PC-3 (cell line): ENCODE data around the gene SIT1. TPM values are rescaled to one million over a fixed set of nuclear protein-coding genes. Genes with fewer than 3 reads are reported as not detected.
A peak's percentile ranks its signal among the peaks of the same experiment; 100 is the strongest.

Experiments
- ATAC-seq: fragments of 200-7000 bp; cut with Tn5 transposase; 2 replicates; pipeline ENCODE4 v1.9.1; 2020; ENCODE audit warnings: mild to moderate bottlenecking, moderate library complexity
- BruUV-seq: library from RNA; stranded (reverse); fragments of 400-500 nt; replicated peaks from 2 replicates; lab custom pipeline; 2021; lab: Mats Ljungman, UMichigan
- CTCF ChIA-PET: fragments of 300-600 bp; sonication (Branson Sonifier 250); formaldehyde crosslinking; loops from one replicate; lab custom pipeline; 2022; ENCODE audit warnings: antibody characterized with exemption; lab: Charles Lee
- POLR2A ChIA-PET: fragments of 300-600 bp; sonication (Branson Sonifier 250); formaldehyde crosslinking; loops from one replicate; lab custom pipeline; 2022; ENCODE audit warnings: antibody characterized with exemption; ENCODE audit not compliant: unreplicated experiment; lab: Charles Lee
- DNase-seq: peaks from one replicate; pipeline ENCODE4 v3.0.0-alpha.2; 2015
- H2AFZ ChIP-seq: fragments of 300-600 bp; sonication (generic); 2 replicates; pipeline ENCODE4 v1.6.0; 2016; ENCODE audit warnings: antibody characterized with exemption, low read length
- H3F3A ChIP-seq: fragments of 300-600 bp; sonication (generic); one replicate; pipeline ENCODE4 v1.6.0; 2017; ENCODE audit warnings: antibody characterized with exemption, low read length, control low read depth, mild to moderate bottlenecking; ENCODE audit not compliant: unreplicated experiment
- H3K27ac ChIP-seq: fragments of 300-600 bp; sonication (generic); 2 replicates; pipeline ENCODE4 v1.5.1; 2016; ENCODE audit warnings: mild to moderate bottlenecking, low read length
- H3K27me3 ChIP-seq: fragments of 300-600 bp; sonication (generic); 2 replicates; pipeline ENCODE4 v1.6.1; 2016; ENCODE audit warnings: low read length, mixed read lengths
- H3K36me3 ChIP-seq: fragments of 300-600 bp; sonication (generic); 2 replicates; pipeline ENCODE4 v1.6.1; 2016; ENCODE audit warnings: low read depth, mixed run types, low read length, mixed read lengths
- H3K4me1 ChIP-seq: fragments of 300-600 bp; sonication (generic); 2 replicates; pipeline ENCODE4 v1.5.1; 2016; ENCODE audit warnings: low read length; ENCODE audit not compliant: insufficient read depth
- H3K4me2 ChIP-seq: fragments of 300-600 bp; sonication (generic); 2 replicates; pipeline ENCODE4 v1.6.0; 2016; ENCODE audit warnings: low read length
- H3K4me3 ChIP-seq: fragments of 300-600 bp; sonication (generic); 2 replicates; pipeline ENCODE4 v1.5.1; 2016; ENCODE audit warnings: mild to moderate bottlenecking, low read length, mixed read lengths
- H3K79me2 ChIP-seq: fragments of 300-600 bp; sonication (generic); 2 replicates; pipeline ENCODE4 v1.6.1; 2017; ENCODE audit warnings: low read length, mixed read lengths
- H3K9ac ChIP-seq: fragments of 300-600 bp; sonication (generic); 2 replicates; pipeline ENCODE4 v1.6.0; 2016; ENCODE audit warnings: mild to moderate bottlenecking, low read length
- H3K9me2 ChIP-seq: fragments of 300-600 bp; sonication (generic); replicated peaks from 2 replicates; pipeline ENCODE4 v1.6.1; 2016; ENCODE audit warnings: mixed run types, low read length, mixed read lengths
- H3K9me3 ChIP-seq: fragments of 300-600 bp; sonication (generic); 2 replicates; pipeline ENCODE4 v1.6.1; 2016; ENCODE audit warnings: low read length, mixed read lengths
- H4K20me1 ChIP-seq: fragments of 300-600 bp; sonication (generic); 2 replicates; pipeline ENCODE4 v1.6.1; 2016; ENCODE audit warnings: low read length, mixed read lengths
- EZH2 ChIP-seq: fragments of 300-600 bp; sonication (generic); IDR thresholded peaks from one replicate; pipeline ENCODE4 v1.6.1; 2017; ENCODE audit warnings: antibody characterized with exemption, mild to moderate bottlenecking, low read length; ENCODE audit not compliant: unreplicated experiment
- EZH2phosphoT487 ChIP-seq: fragments of 300-600 bp; sonication (generic); IDR thresholded peaks from 2 replicates; pipeline ENCODE4 v1.6.1; 2018; ENCODE audit warnings: mild to moderate bottlenecking, antibody characterized with exemption, low read length, borderline replicate concordance
- intact Hi-C: fragments of 100-400 bp; cut with micrococcal nuclease; formaldehyde crosslinking; loops from 2 replicates; pipeline ENCODE4 v1.9.0; 2023
- total RNA-seq: library from RNA; depleted of rRNA; stranded (reverse); fragments of >200 nt; gene quantifications from 2 replicates; pipeline ENCODE4 v1.2.3, GENCODE V29; 2014
- TF ChIP-seq, protein P1 (sequence below): fragments of 300-600 bp; sonication (generic); conservative IDR thresholded peaks from 2 replicates; pipeline ENCODE4 v1.5.1; 2017; ENCODE audit warnings: antibody characterized with exemption, low read depth, mild to moderate bottlenecking, low read length

SIT1 gene
- total RNA-seq, 1 experiment from 2014 or later = not detected

DNA sequence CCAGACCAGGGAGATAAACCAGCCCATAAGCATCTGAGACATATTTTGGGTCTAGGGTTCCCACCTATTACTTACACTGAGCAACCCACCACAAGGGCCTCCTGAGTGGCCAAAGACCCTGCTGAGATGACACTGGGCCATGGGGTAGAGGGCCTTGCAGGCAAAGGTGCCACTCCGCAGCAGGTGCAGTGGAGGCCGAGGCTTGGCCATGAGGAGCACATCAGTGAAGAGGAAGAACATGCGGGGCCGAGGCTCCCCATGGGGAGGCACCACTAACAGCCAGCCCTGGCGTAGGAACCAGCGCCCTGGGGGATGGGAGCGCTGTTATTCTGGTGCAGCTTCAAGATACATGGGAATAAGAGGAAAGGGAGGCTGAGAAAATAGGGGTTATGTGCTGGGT is 11.7 kb upstream of the SIT1 start:
- H3K4me3 ChIP-seq = no peak overlapping the region
- no TSS peak for BruUV-seq
- intact Hi-C loops = no loop called here
- TF ChIP-seq EZH2 = no peak
- TF ChIP-seq EZH2phosphoT487 = no peak
- TF ChIP-seq, protein P1, sequence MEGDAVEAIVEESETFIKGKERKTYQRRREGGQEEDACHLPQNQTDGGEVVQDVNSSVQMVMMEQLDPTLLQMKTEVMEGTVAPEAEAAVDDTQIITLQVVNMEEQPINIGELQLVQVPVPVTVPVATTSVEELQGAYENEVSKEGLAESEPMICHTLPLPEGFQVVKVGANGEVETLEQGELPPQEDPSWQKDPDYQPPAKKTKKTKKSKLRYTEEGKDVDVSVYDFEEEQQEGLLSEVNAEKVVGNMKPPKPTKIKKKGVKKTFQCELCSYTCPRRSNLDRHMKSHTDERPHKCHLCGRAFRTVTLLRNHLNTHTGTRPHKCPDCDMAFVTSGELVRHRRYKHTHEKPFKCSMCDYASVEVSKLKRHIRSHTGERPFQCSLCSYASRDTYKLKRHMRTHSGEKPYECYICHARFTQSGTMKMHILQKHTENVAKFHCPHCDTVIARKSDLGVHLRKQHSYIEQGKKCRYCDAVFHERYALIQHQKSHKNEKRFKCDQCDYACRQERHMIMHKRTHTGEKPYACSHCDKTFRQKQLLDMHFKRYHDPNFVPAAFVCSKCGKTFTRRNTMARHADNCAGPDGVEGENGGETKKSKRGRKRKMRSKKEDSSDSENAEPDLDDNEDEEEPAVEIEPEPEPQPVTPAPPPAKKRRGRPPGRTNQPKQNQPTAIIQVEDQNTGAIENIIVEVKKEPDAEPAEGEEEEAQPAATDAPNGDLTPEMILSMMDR = no peak
- no peak overlapping the region for H2AFZ ChIP-seq
- peaks cover 40% of the 10 kb centered on the region for H3K79me2 ChIP-seq
- H3K9me2 ChIP-seq = no peaks in the 10 kb centered on the region
- peaks cover 7% of the 10 kb centered on the region for H3F3A ChIP-seq
- ATAC-seq (no peak), DNase-seq (no peak)
- H3K27me3 ChIP-seq = no peaks in the 10 kb centered on the region
- no peak overlapping the region for H3K4me2 ChIP-seq
- no peak overlapping the region for H3K27ac ChIP-seq
- ChIA-PET POLR2A (no interaction called here), CTCF (no interaction called here)
- H3K9ac ChIP-seq = no peak overlapping the region
- no peaks in the 10 kb centered on the region for H4K20me1 ChIP-seq
- peaks cover 20% of the 10 kb centered on the region for H3K36me3 ChIP-seq
- H3K4me1 ChIP-seq = peaks cover 43% of the 10 kb centered on the region
- H3K9me3 ChIP-seq = no peaks in the 10 kb centered on the region

DNA sequence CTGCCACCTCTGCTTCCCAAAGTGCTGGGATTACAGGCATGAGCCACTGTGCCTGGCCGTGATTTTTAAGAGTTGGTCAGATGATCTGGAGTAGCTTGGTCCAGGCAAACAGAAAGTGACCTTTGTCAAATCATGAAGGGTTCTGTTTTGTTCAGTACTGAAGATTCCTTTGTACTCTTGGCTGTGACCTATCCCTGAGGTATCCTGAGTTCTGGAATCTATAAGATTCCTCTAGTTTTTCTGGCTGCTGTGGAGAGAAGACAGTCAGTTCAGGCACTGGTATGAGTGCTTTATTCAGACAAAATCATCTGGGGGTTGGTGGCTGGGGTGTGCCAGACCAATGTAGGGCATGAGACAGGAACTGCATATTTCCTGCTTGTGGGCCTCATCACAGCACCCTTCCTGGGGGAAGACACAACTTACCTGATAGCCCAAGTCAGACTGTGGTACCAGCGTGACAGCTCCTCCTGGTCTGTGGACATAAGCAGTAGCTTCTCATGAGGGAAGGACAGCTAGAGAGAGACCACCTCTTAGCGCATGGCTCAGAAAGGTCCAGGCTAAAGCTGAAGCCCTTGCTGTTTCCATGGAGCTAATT is 11.1 kb upstream of the SIT1 start:
- H3K9me3 ChIP-seq = no peaks in the 10 kb centered on the region
- H2AFZ ChIP-seq = no peak overlapping the region
- peaks cover 20% of the 10 kb centered on the region for H3K36me3 ChIP-seq
- TF ChIP-seq, protein P1 = no peak
- TF ChIP-seq EZH2 = no peak
- H3K9ac ChIP-seq = no peak overlapping the region
- intact Hi-C loops = no loop called here
- peaks cover 47% of the 10 kb centered on the region for H3K4me1 ChIP-seq
- no peak overlapping the region for H3K27ac ChIP-seq
- no peaks in the 10 kb centered on the region for H3K9me2 ChIP-seq
- POLR2A ChIA-PET = interaction anchor here (0.7 kb wide), 2 partner anchors 70 to 84 kb away, joined by 5 read pairs; partner anchors contain the start of genes CREB3 and TLN1
- H4K20me1 ChIP-seq = no peaks in the 10 kb centered on the region
- peaks cover 7% of the 10 kb centered on the region for H3F3A ChIP-seq
- H3K79me2 ChIP-seq = peaks cover 40% of the 10 kb centered on the region
- no TSS peak for BruUV-seq
- CTCF ChIA-PET = interaction anchor here (0.5 to 1.1 kb wide), 3 partner anchors 30 to 70 kb away, joined by 3 to 8 read pairs (median 8); partner anchors contain the start of genes CREB3 and TLN1
- ATAC-seq (no peak), DNase-seq (no peak)
- no peak overlapping the region for H3K4me3 ChIP-seq
- no peak overlapping the region for H3K4me2 ChIP-seq
- H3K27me3 ChIP-seq = no peaks in the 10 kb centered on the region

DNA sequence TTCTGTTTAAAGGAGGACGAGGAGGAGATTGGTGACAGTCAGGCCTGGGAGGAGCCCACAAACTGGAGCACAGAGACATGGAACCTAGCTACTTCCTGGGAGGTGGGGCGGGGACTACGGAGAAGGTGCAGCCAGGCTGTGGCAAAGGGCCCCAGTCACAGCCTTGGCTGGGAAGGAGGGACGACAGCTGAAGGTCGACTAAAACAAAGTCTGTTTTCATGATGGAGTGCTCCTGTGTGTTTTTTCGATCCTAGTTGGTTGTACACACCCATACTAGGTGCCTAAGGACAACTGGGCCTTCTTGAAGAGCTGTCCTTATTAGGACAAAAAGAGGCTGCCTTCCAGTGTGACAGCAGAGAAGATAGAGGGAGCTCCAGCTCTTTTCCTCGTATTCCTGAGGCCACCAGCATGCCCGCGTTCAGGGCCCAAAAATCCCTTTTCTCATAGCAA is 10.3 kb upstream of the SIT1 start:
- DNase-seq = peak; percentile 23
- ChIA-PET CTCF (interaction anchor here (0.5 to 1.1 kb wide), 6 partner anchors 31 to 86 kb away, joined by 3 to 8 read pairs (median 3); partner anchors contain the start of genes CREB3 and TLN1), POLR2A (interaction anchor here (0.7 kb wide), 1 partner anchor 71 kb away, joined by 5 read pairs; the partner anchor contains the start of genes CREB3 and TLN1)
- Histone ChIP-seq H3K79me2 (peaks cover 40% of the 10 kb centered on the region), H3K27me3 (no peaks in the 10 kb centered on the region), H3K9ac (no peak overlapping the region), H3F3A (peaks cover 7% of the 10 kb centered on the region), H3K27ac (peak overlapping the region; percentile 98), H4K20me1 (no peaks in the 10 kb centered on the region), H3K9me3 (no peaks in the 10 kb centered on the region), H3K4me2 (no peak overlapping the region), H3K4me1 (peaks cover 47% of the 10 kb centered on the region), H2AFZ (no peak overlapping the region), H3K9me2 (no peaks in the 10 kb centered on the region), H3K36me3 (peaks cover 20% of the 10 kb centered on the region), H3K4me3 (no peak overlapping the region)
- intact Hi-C loops = no loop called here
- no peak for ATAC-seq
- no TSS peak for BruUV-seq
- no peak for TF ChIP-seq EZH2
- no peak for TF ChIP-seq EZH2phosphoT487
- TF ChIP-seq, protein P1 = peak; percentile 40; the same call in 1 of the 2 replicates
